LHCN-M2 (cell line): ENCODE data around the gene SLC35B3. TPM values are rescaled to one million over a fixed set of nuclear protein-coding genes. Genes with fewer than 3 reads are reported as not detected.
"Not testable (repeated sequence)": the region's sequence is repeated elsewhere in the genome, so short reads cannot be mapped to it uniquely, and the experiment has no call there.

Experiments used
- DNase-seq: peaks from one replicate; pipeline ENCODE4 v3.0.0-alpha.2; 2012; ENCODE audit warnings: low read depth
- polyA plus RNA-seq: library from polyadenylated mRNA; unstranded; fragments of >200 nt; gene quantifications from one replicate; pipeline ENCODE4 v1.2.1, GENCODE V29; 2012; ENCODE audit warnings: missing spikeins
- total RNA-seq: library from RNA; depleted of rRNA; stranded (reverse); fragments of >200 nt; gene quantifications from 2 replicates; pipeline ENCODE4 v1.2.3, GENCODE V29; 2014; rRNA removed

The SLC35B3 gene
- total RNA-seq = 19.6 and 20.7 TPM in 2 replicates
- polyA plus RNA-seq = 19.6 TPM

GRCh38 chr6:8435093-8435844 lies at the start of gene SLC35B3:
SLC35B3 (minus strand) TSS chr6:8435545.
- DNase-seq = peak; percentile 87

DNA sequence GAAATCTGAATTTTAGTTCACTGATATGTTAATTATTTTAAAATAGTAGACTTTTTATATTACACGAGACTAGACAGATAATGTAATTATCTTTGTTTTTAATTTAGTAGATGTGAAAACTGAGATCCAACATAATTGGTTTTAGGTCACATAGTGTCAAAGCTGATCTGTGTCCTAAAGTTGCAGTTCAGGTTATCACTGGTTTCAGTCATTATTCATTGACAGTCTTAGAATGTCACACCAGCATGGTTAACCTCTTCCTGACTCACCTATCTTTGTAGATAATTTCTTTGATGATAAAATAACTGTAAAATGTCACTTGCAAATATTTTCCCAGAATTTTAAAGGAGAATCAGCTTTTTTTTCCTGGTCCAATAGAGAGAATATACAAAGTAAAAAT lies 48.3 kb upstream of the SLC35B3 start:
- no peak for DNase-seq

DNA sequence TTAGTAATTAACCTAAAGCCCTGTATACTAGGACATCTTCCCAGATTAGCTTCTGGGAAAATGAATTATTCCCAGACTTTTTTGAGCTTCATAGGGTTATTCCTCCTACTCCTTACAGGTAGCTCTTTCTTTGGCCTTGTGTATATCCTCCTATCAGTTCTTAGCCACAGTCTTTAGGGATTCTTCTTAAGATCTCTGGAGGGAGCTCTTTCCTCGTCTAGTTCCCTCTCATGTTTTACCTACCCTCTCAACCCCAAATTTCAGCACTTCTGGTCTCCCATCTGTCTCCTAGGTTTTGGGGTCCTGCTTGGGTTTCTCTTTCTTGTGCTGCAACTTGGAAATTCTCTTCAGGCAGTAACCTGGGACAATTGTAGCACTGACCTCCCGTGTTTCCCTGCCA lies 46.4 kb upstream of the SLC35B3 start:
- DNase-seq = peak; percentile 13

DNA sequence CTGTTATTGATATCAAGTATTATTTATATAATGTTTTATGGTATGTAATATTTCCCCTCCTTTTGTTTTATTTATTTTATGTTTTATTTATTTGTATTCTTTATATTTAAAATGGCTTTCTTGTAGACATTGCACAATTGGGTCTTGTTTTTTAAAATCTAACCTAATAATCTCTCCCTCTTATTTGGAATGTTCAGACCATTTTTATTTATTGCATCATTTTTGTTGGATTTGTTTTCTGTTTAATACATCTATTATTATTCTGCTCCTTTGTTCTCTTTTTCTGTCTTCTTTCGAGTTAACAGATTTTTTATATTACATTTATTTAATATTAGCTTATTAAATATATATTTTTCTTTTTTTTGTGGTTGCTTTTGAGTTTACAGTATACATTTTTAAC lies 43.1 kb upstream of the SLC35B3 start:
- no peak for DNase-seq

GRCh38 chr6:8476656-8477055 lies 41.3 kb upstream of the SLC35B3 start:
- DNase-seq = no peak

GRCh38 chr6:8468552-8469356 lies 33.4 kb upstream of the SLC35B3 start:
- DNase-seq = no peak

GRCh38 chr6:8462694-8463093 lies 27.3 kb upstream of the SLC35B3 start:
- no peak for DNase-seq

DNA sequence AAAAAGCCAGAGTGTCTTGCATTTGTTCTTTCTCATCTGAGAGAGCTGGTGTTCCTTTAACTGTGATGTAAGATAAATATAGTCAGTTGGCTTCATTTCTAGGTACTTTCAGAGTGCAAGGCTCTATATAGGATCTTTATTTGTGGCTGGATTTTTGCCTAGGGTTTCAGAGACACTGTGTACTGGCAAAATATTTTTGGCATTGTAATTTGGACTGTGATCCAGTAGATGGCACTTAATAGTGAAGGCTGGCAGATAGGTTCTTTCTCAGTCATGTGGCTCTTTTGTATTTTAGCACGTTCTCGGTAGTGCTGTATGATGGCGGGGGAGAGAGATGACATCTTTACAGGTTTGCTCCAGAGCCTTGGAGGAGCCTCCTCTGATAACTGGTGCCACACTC lies 26.8 kb upstream of the SLC35B3 start:
- no peak for DNase-seq

DNA sequence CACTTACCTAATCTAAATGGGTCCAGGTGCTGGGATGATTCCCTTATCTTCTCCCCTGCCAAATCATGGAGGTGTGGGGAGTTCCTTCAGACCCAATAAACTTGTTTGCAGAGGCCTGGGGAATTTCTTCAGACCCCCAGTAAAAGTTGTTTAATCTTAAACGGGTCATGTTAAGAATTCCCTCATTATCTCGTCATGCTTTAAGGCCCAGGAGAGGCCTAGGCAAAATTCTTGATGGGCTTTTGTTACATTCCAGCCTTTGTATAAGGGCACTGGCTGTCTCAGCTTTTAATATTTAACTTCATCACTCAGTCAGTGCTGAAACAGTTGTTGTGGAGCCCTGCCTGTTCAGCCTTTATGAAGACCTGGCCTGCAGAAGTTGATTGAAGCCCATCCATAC lies 11.0 kb upstream of the SLC35B3 start:
- DNase-seq = no peak

GRCh38 chr6:8445930-8446329 lies 10.6 kb upstream of the SLC35B3 start:
- not testable (repeated sequence) for DNase-seq

- DNase-seq = no peak
Observed at GRCh38 chr6:8442150-8442549, 6.8 kb upstream of the SLC35B3 start.

GRCh38 chr6:8441452-8441851 lies 6.1 kb upstream of the SLC35B3 start:
- DNase-seq = no peak

DNA sequence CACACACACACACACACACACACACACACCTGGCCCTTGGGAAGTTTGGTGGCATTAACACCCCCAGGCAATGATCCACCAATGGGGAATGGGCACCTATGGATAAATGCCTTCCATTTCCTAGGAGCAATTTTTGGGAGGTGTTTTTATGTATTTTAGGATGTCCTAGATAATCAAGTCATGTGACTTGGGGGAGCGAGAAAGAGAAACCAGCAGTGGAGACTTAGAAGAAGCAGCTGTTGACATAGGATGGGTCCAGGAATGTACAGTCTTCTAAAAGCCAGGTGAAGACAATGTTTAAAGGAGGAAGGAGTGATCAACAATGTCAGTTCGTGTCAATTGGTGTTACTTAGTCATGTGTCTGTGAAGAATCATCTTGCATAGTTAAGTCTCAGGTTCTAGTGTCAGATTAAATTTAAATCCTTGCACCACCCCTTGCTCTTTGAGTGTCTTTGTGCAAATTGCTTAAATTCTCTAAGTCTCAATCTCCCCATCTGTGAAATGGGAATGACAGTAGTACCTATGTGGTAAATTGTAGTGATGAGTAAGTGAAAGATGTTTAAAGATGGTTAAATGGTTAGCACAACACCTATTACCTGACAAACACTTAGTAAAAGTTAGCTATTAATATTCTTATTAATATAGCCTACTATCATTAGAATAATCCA lies 4.4 kb upstream of the SLC35B3 start:
- no peak for DNase-seq

GRCh38 chr6:8437813-8438212 lies 2.5 kb upstream of the SLC35B3 start:
- no peak for DNase-seq

- DNase-seq = no peak
Observed at GRCh38 chr6:8436966-8437365, 1.6 kb upstream of the SLC35B3 start.

DNA sequence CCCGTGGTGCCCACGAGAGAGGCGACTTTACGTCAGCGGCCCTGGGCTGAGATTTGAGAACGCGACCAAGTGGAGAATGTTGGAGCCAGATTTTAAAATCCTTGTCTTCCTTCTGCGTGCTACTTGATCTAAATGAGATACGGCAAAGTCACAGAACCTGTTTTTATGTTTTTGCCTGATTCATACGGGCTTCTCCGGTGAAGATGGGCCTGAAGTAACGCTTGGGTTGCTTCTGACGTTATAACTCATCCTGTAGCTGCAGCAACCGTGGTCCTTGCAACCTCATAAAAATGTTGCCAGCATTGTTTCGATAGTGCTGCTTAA lies 462 bp upstream of the SLC35B3 start:
- no peak for DNase-seq

- no peak for DNase-seq
Observed at GRCh38 chr6:8434727-8435092, 635 bp downstream of the SLC35B3 start.

DNA sequence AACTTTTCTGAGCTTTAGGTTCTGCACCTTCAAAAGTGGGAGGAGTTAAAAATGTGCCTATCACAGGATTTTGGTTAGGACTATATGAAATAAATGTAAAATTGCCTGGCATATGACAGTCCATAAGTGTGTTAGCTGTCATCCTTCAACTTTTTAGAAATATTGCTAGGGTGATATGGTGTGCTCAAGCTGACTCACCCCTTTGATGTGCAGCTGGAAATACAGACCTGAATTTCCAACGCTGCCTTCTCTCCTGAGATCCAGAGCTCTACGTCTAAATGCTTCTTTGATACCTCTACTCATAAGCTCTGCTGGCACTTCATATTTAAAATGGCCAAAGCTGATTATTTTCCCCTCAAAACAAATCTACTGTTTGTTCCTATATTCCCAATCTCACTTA lies 2.7 kb downstream of the SLC35B3 start:
- DNase-seq = no peak

DNA sequence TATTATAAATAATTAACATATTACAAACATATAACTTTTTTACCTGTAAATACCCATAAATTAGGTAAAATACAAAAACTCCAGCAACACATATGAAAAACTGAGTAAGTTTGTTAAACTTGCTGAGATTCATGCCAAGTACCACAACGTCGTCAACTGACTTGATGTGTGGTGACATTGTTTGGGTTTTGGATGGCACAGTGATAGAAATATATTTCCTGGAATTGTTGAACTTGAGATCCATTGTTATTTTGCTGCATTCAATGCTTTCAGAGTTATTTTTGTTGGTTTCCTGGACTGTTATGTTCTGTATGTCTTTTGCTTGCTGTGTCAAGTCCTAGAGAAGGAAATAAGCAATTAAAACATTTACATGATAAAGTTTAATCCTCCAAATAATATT lies 5.5 kb downstream of the SLC35B3 start:
- DNase-seq = no peak

GRCh38 chr6:8426544-8426943 lies 8.8 kb downstream of the SLC35B3 start:
- DNase-seq = not testable (repeated sequence)

- no peak for DNase-seq
Observed at GRCh38 chr6:8420031-8420588, 15.2 kb downstream of the SLC35B3 start.

DNA sequence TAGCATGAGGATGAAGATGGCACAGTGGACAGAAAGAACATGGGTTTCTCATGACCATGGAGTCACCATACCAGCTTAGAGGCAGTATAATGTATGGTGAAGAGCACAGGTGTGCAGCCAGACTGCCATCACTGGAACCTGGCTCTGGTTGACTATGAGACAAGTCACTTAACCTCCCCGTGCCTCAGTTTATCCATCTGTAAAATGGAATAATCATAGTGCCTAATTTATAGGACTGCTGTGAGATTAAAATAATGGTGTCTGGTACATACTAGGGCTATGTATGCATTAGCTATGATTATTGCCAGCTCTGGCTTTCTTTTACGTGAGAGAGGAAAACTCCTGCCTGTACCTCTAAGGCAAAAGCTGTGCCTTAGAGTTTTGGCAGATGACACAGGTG lies 19.4 kb downstream of the SLC35B3 start:
- DNase-seq = no peak
